Measurements from ENCODE around the gene RAB26.
A peak's percentile ranks its signal among the peaks of the same experiment; 100 is the strongest.

Gene RAB26

GRCh38 chr16:2151188-2152091 is 3.0 kb downstream of the RAB26 start:
- FAIRE-seq (no peak), DNase-seq (ENCODE audit: insufficient read length, low spot score) (no peak)
- no peak for TF ChIP-seq CTCF (IDR thresholded peaks at IDR 0.05; ENCODE audit: insufficient read depth, missing control alignments)

- FAIRE-seq = no peak
- TF ChIP-seq CTCF (IDR thresholded peaks at IDR 0.05; ENCODE audit: insufficient read depth, missing control alignments) = no peak
- no peak for DNase-seq (ENCODE audit: insufficient read length, low spot score)
Observed at GRCh38 chr16:2152695-2153506, 4.5 kb downstream of the RAB26 start.

DNA sequence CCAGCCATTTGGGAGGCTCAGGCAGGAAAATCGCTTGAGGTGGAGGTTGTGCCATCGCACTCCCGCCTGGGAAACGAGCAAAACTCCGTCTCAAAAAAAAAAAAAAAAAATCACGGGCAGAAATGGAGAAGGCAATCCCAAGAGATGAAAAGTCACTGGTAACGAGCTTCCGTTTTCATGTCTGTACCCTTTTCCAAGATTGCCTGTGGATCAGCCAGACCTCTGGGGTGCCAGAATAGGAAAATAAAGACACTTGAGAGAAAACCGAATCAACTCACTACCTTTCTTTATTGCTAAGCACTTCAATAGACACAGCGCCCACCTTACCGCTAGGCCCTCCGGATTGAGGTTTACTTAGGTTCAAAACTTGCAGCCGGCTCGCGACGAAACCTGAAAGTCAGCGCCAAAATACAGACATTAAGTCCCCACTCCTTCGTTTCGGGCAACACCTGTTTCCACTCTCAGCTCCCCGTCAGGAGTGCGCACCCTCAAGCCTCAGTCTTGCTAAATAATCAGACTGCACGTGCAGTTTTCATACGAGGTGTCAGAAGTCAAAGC is 6.2 kb downstream of the RAB26 start:
- TF ChIP-seq CTCF (IDR thresholded peaks at IDR 0.05; ENCODE audit: insufficient read depth, missing control alignments) = no peak
- DNase-seq (ENCODE audit: insufficient read length, low spot score) (no peak), FAIRE-seq (no peak)

- no peak for TF ChIP-seq CTCF (IDR thresholded peaks at IDR 0.05; ENCODE audit: insufficient read depth, missing control alignments)
- DNase-seq (ENCODE audit: insufficient read length, low spot score) = peak; percentile 98
- no peak for FAIRE-seq
Observed at GRCh38 chr16:2155091-2155950, 6.9 kb downstream of the RAB26 start, which contains the start of gene TRAF7. TSS of gene TRAF7 (plus strand) at chr16:2155782. CDS start at chr16:2163921, 8,139 bp downstream.

- DNase-seq (ENCODE audit: insufficient read length, low spot score) (no peak), FAIRE-seq (no peak)
- no peak for TF ChIP-seq CTCF (IDR thresholded peaks at IDR 0.05; ENCODE audit: insufficient read depth, missing control alignments)
Observed at GRCh38 chr16:2155977-2156848, 7.8 kb downstream of the RAB26 start.

DNA sequence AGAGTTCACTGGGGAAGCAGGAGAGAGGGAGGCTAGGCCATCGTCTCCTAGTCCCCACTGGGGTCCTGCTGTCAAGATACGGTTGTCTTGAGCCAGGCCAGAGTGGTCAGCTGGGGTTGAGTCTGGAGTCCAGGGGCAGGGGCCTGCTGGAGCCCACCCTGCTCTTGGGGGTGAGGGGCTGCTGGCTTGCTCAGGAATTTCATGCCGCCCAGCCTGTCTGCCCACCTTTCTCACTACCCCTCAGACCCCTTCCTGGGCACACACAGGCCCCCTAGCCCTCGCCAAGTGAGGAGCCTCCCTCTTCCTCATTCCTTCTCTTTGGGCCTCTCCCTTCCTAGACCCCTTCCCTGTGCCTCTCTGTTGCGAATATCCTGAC is 8.4 kb downstream of the RAB26 start:
- no peak for FAIRE-seq
- DNase-seq (ENCODE audit: insufficient read length, low spot score) = no peak
- TF ChIP-seq CTCF (IDR thresholded peaks at IDR 0.05; ENCODE audit: insufficient read depth, missing control alignments) = no peak

All from D721Med (cell line).